Measurements from ENCODE around the gene SPAG8. TPM values are rescaled to one million over a fixed set of nuclear protein-coding genes. Genes with fewer than 3 reads are reported as not detected.

SPAG8 gene
- total and polyA plus RNA-seq, 10 of the 15 experiments (the other 5 are each of a cell fraction or from before 2014, with no cell fraction given): 0.40 to 1.1 (median 0.72) TPM

DNA sequence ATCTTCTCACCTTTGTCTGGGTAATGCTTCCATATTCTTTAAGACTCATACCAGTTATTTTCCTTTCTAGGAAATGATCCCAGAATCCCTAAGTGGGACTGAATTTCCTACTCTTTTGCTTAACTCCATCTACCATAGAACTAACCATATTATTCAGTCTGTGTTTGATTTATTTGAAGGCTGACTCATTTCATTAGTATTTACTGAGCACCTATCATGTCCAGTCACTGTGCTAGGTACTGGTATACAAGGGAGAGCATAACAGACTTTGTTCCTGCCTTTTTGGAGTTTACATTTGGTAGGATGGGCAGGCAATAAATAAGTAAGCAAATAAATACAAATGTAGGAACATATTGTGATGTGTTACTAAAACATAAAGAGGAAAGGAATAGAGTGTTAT, 16.4 kb downstream of the SPAG8 start:
- no TSS peak for BruUV-seq (replicated peaks)
- ATAC-seq: no peak
- no peaks in the 10 kb centered on the region for H3K79me2 ChIP-seq (ENCODE audit: control insufficient read depth, insufficient read depth, low read length)
- in situ Hi-C loops (cut with MboI) (no loop called here), intact Hi-C loops (cut with micrococcal nuclease; ENCODE audit: unreplicated experiment) (no loop called here)
- H3K9ac ChIP-seq (ENCODE audit: control insufficient read depth, insufficient read depth, low read length): no peak overlapping the region
- DNase-seq (ENCODE audit: low read depth, low spot score): no peak
- no peaks in the 10 kb centered on the region for H3K9me3 ChIP-seq (replicated peaks; ENCODE audit: control insufficient read depth, insufficient read depth, low read length)
- H3K27me3 ChIP-seq (replicated peaks in 1 of 2; ENCODE audit: control insufficient read depth in 2 of 2, insufficient read depth in 2 of 2, low read length in 1 of 2): no peaks in the 10 kb centered on the region
- no peak for FAIRE-seq
- H2AFZ ChIP-seq (ENCODE audit: control insufficient read depth, low read depth, low read length): no peak overlapping the region
- RAD21 ChIA-PET (ENCODE audit: unreplicated experiment): interaction anchor here (1.6 kb wide), 1 partner anchor 19 kb away, joined by 4 read pairs; the partner anchor contains the start of gene HINT2
- SMC1A ChIA-PET (ENCODE audit: uncharacterized antibody, unreplicated experiment): no interaction called here
- CTCF ChIA-PET: interaction anchor here (3.3 kb wide), 1 partner anchor 30 kb away, joined by 14 read pairs; no protein-coding TSS in a partner anchor
- H3K4me3 ChIP-seq: no peak overlapping the region
- H3K4me2 ChIP-seq (ENCODE audit: control insufficient read depth, insufficient read depth): no peak overlapping the region
- POLR2A ChIA-PET: no interaction called here
- no peaks in the 10 kb centered on the region for H4K20me1 ChIP-seq (ENCODE audit: control insufficient read depth, insufficient read depth)
- TF ChIP-seq, protein P1, sequence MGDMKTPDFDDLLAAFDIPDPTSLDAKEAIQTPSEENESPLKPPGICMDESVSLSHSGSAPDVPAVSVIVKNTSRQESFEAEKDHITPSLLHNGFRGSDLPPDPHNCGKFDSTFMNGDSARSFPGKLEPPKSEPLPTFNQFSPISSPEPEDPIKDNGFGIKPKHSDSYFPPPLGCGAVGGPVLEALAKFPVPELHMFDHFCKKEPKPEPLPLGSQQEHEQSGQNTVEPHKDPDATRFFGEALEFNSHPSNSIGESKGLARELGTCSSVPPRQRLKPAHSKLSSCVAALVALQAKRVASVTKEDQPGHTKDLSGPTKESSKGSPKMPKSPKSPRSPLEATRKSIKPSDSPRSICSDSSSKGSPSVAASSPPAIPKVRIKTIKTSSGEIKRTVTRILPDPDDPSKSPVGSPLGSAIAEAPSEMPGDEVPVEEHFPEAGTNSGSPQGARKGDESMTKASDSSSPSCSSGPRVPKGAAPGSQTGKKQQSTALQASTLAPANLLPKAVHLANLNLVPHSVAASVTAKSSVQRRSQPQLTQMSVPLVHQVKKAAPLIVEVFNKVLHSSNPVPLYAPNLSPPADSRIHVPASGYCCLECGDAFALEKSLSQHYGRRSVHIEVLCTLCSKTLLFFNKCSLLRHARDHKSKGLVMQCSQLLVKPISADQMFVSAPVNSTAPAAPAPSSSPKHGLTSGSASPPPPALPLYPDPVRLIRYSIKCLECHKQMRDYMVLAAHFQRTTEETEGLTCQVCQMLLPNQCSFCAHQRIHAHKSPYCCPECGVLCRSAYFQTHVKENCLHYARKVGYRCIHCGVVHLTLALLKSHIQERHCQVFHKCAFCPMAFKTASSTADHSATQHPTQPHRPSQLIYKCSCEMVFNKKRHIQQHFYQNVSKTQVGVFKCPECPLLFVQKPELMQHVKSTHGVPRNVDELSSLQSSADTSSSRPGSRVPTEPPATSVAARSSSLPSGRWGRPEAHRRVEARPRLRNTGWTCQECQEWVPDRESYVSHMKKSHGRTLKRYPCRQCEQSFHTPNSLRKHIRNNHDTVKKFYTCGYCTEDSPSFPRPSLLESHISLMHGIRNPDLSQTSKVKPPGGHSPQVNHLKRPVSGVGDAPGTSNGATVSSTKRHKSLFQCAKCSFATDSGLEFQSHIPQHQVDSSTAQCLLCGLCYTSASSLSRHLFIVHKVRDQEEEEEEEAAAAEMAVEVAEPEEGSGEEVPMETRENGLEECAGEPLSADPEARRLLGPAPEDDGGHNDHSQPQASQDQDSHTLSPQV (IDR thresholded peaks at IDR 0.05): no peak
- peak; percentile 44; the same call in 1 of the 2 replicates for TF ChIP-seq JUNB (IDR thresholded peaks at IDR 0.05)
- TF ChIP-seq, protein P2, sequence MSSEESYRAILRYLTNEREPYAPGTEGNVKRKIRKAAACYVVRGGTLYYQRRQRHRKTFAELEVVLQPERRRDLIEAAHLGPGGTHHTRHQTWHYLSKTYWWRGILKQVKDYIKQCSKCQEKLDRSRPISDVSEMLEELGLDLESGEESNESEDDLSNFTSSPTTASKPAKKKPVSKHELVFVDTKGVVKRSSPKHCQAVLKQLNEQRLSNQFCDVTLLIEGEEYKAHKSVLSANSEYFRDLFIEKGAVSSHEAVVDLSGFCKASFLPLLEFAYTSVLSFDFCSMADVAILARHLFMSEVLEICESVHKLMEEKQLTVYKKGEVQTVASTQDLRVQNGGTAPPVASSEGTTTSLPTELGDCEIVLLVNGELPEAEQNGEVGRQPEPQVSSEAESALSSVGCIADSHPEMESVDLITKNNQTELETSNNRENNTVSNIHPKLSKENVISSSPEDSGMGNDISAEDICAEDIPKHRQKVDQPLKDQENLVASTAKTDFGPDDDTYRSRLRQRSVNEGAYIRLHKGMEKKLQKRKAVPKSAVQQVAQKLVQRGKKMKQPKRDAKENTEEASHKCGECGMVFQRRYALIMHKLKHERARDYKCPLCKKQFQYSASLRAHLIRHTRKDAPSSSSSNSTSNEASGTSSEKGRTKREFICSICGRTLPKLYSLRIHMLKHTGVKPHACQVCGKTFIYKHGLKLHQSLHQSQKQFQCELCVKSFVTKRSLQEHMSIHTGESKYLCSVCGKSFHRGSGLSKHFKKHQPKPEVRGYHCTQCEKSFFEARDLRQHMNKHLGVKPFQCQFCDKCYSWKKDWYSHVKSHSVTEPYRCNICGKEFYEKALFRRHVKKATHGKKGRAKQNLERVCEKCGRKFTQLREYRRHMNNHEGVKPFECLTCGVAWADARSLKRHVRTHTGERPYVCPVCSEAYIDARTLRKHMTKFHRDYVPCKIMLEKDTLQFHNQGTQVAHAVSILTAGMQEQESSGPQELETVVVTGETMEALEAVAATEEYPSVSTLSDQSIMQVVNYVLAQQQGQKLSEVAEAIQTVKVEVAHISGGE (CRISPR knock-in tag; IDR thresholded peaks at IDR 0.05): no peak
- peaks cover 21% of the 10 kb centered on the region for H3K4me1 ChIP-seq (ENCODE audit: control insufficient read depth, insufficient read depth, low read length)
- peaks cover 0 to 6% of the 10 kb centered on the region in 2 experiments; a peak in 2 of 4 replicates for H3K36me3 ChIP-seq (ENCODE audit: control insufficient read depth in 2 of 2, insufficient read depth in 2 of 2, low read length in 1 of 2)
- H3K27ac ChIP-seq (ENCODE audit: control insufficient read depth, insufficient read depth): no peak overlapping the region

Measured in GM12878 (cell line).